HG02571 (cell line): ENCODE results near the gene PIGBOS1.
A peak's percentile ranks its signal among the peaks of the same experiment; 100 is the strongest.
"Not testable (repeated sequence)": the region's sequence is repeated elsewhere in the genome, so short reads cannot be mapped to it uniquely, and the experiment has no call there.

Experiments
- ATAC-seq: cut with Tn5 transposase; IDR thresholded peaks from one replicate; pipeline ENCODE4 v1.9.1; 2021; ENCODE audit warnings: mild to moderate bottlenecking, moderate library complexity; ENCODE audit not compliant: unreplicated experiment

The PIGBOS1 gene

GRCh38 chr15:55302801-55303200, 16.1 kb downstream of the PIGBOS1 start:
- not testable (repeated sequence) for ATAC-seq

DNA sequence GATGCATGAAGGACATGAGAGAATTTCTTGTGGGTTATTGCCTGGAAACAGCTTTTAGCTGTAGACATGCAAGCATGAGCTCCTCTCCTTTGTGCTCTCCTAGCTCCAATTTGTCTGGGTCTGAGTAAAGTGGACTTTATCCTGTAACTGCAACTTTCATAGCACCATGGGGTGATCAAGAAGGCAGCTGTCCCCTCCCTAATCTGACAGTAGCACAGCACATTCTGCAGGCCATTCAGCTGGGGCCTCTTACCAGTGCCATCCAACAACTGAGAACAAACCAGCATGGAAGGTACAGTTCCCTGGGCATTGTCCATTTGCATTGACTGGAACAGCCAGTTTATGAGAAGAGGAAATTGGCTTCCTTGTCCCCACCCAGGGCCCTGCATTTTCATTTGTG, 21.6 kb downstream of the PIGBOS1 start:
- no peak for ATAC-seq

DNA sequence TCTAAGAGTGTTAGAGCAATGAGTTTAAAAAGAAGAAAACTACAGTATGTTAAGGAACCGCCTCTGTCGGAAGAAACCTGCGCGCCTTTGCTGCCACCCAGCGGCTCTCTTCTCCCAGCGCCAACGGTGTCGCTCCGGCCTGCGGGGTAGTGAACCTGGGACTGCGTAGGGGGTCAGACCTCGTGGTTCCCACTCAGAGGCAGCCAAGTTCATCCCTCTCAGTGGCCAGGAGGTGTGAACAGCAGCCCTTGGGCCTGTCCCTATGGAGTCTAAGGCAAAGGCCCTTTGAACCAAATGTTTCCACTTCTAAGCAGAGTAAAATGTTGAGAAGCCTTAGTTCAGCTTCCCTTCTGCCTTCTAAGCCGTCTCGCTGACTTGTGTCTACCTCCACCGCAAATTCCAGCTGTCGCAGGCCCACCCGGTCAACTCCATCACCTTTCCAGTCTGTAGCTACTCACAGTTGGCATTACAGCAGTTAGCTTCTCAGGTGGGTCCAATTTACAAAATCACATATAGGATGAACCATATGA, 28.3 kb downstream of the PIGBOS1 start:
- peak; percentile 76 for ATAC-seq

DNA sequence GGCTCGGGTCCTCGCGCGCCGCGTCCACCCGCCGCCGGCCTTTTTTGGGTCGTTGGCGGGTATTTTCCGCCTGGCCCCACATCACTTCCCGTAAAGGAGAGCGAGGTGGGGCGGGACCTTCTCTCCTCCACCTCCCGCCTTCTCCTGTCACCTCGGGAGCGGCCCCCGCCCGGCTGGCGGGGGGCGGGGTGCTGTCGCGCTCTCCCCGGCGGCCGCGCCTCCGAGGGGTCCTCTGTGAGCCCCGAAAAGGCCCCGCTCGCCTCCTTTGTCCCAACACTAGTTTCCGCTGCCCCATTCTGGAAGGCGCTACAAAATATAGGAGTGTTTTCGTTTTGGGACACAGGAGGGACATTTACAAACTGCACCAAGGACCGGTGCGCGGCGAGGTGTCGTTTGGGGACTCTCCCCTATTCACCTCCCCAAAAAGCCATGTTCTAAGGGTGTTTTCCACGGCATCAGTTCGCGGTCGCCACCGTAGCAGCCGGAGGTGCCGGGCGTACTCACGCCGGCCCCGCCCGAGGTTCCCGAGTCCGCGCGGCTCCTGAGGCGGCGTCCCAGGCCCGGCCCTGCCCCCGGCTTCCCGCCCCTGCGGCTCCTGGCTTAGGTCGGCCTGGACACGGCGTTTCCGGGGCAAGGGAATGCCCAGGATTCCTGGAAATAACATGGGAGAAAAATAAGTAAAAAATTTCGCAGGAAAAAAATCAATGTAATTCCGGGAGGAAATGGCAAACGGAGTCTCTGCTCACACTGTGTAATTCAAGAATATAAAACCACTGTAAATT, 29.0 kb downstream of the PIGBOS1 start, which contains the start of gene RAB27A:
TSS of gene RAB27A (minus strand) at position 68 of the 782 bp plus-strand sequence. CDS start 54,879 bp downstream, outside the sequence.
- ATAC-seq = peak; percentile 73

DNA sequence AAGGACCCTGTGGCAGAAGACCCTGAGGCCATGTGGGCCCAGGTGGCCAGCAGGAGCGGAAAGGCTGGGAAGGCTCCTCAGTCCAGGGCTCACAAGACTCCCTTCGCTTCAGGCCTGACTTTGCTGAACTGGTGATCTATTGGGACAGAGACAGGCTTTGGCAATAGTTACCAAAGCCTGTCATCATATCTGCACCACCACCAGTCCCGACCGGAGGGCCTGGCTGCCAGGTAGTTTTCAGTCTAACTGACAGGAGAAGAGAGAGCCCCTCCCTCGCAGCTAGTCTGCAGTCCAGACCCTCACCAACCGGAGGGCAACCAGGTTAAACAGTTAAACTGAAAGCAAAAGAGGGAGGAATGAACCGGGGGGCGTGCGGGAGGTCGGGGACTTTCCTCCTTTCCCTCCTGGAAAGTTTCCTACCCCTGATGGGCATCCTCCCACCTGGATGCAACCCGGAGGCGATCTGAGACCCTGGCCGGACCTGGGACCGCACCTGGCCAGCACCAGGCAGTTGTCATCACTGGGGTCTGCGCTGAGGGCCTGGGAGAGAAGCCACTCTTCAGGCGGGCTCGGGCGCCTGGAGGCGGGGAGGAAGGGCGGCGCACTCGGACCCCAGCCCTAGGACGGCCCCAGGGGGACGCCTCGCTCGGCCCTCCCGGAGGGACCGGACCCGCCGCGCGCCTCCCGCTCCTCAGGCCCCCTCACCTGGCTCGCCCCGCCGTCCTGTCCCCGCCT, 29.7 kb downstream of the PIGBOS1 start:
- peak; percentile 26 for ATAC-seq

- no peak for ATAC-seq
Measured at GRCh38 chr15:55288006-55288717, 30.8 kb downstream of the PIGBOS1 start.

- ATAC-seq = not testable (repeated sequence)
Measured at GRCh38 chr15:55286442-55287189, 32.3 kb downstream of the PIGBOS1 start.

DNA sequence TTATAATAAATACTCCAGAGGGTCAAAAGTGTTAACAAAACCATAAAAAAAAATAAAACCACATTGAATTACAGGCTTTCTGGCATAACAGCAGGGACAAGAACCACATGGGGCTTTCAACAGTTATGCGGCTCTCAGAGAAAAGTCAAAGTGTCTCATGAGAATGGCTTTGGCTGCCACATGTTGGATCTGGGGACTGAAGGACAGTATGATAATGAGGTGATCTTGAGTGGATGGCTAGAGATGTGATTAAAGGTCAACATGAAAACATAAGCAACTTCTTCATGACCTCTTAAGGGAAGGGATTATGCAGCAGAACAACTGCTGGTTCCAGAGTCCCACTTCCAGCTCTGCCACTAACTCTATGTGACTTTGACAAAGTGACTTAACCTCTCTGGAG, 34.5 kb downstream of the PIGBOS1 start:
- no peak for ATAC-seq

DNA sequence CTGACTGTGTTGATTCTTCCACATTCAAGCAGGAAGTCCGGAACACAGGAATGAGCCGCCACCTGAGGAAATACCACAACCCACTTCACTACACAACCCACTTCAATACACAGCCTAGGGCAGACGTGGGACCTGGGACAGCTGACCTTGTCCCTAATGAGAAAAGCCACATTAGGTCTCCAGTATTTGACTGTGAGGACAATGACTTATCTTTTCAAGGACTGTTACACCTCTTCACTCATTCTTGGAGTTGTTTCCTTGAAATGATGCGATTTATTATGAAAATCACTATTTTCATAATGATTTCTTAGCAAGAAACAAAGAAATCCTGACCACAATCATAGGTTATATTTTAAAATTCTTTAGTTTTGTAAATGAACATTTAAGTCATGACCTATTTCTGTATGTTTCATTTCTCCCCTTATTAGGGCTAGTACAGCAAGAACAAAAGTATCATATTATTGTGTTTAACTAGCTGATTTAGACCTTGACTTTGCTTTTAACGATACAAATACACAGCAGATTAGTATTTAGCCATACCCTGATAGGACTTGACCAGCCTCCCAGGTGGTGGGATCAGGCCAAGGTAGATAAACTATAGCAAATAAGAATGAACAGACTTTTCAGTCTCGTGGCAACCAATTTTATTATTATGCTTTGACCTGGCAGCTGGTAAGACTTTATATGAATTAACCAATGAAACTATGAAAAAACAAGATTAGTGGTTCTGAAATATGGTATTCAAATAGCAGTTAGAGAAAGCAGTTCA, 35.4 kb downstream of the PIGBOS1 start:
- ATAC-seq = no peak

- ATAC-seq = no peak
Measured at GRCh38 chr15:55282284-55282833, 36.6 kb downstream of the PIGBOS1 start.

GRCh38 chr15:55281517-55282228, 37.2 kb downstream of the PIGBOS1 start:
- no peak for ATAC-seq

GRCh38 chr15:55280589-55280988, 38.3 kb downstream of the PIGBOS1 start:
- not testable (repeated sequence) for ATAC-seq

DNA sequence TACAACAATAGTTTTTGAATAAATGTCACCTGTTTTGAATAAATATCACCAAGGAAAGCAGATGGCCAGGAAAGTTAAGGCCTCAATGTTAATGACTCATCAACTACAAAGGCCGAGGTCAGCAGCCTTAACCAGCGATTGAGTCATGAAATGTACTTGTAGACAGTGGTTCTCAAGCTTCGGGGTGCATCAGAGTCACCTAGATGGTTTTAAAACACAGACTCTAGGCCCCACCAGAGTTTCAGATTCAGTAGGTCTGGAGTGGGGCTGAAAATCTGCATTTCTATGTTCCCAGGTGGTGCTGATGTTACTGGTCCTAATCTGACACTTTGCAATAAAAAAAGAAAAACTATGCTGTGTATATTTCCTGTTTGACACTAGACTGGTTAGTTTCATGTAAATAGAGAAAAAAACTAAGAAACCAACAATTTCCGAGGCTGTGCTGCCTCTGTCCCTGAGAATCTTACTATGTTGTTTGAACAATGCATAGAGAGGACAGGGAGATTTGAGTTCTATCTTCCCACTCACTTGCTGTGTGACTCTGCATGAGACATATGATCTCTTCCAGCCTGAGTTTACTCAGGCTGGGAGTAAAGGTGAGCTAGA, 39.1 kb downstream of the PIGBOS1 start:
- ATAC-seq = peak; percentile 74

DNA sequence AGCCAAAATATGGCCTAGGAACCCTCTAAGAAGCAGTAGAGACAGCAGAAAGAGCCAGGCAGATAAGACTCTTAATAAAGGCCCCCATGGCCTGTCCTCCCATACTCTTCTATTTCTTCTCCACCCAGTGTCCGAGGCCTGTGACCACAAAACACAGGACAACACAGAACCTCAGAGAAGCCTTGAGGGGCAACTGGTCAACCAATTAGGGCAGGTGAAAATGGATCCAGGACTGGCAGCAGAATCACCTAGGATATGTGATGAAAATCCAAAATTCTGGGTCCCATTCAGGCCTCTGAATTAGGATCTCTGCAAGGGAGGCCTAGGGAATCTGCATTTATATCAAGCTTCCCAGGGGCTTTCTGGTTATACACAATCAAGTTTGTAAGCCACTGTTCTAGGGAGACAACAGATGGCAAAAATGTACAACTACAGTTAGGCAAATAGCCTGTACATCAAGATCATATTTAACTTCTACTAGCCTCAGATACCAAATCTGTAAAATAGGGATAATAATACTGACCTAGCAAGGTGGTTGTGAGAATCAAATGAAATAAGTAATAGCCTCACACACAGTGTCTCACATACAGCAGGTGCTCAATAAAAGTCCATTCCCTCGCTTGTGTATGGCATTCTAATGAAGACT, 39.7 kb downstream of the PIGBOS1 start:
- no peak for ATAC-seq

DNA sequence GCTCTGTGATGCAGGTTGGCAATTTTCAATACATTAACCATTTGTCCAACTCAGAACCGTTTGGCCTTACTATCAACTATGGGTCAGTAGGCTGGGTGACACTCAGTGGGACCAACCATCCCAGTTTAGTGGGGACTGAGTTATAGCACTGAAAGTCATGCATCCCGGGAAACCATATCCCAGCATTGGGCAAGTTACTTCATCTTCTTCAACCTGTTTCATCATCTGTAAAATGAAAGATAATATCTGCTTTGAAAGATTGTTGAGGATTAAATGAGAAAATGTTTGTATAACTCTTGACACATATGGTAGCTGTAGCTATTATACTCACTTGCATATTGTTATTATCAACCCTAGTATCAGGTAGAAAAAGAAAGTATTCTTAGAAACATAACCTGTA, 41.2 kb downstream of the PIGBOS1 start:
- no peak for ATAC-seq

GRCh38 chr15:55277116-55277564, 41.8 kb downstream of the PIGBOS1 start:
- peak; percentile 43 for ATAC-seq

DNA sequence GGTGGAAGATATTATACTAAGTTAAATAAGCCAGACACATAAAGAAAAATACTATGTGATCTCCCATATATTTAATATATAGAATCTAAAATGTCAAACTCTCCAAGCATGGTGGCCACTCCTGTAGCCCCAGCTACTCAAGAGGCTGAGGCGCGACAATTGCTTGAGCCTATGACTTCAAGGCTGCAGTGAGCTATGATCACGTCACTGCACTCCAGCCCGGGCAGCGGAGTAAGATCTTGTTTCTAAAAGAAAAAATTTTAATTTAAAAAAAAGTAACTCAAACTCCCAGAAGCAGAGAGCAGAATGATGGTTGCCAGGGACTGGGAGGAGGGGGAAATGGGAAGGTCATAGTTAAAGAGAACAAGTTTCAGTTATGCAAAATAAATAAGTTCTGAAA, 42.6 kb downstream of the PIGBOS1 start:
- ATAC-seq = no peak

DNA sequence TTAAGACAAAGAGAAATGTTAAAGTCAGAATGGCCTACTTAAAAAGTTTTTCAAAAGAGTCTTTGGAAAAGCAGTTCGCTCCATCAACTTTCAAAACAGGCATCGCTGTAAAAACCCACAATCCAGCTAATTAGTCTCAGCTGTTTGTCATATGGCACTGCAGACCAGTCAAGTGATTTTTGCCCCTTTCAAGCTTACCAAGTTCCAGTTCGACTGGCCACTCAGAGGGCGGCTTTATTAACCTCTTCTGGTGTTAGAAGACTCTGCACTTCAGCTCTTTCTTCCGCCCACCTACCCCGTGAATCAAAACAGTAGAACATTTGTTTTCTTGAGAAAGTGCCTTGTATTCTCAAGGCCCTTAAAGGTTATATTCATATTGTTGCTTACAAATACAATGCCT, 48.6 kb downstream of the PIGBOS1 start:
- ATAC-seq = no peak
